ENCODE results near the gene C1orf159.
"Not testable (repeated sequence)": the region's sequence is repeated elsewhere in the genome, so short reads cannot be mapped to it uniquely, and the experiment has no call there.

Gene C1orf159

DNA sequence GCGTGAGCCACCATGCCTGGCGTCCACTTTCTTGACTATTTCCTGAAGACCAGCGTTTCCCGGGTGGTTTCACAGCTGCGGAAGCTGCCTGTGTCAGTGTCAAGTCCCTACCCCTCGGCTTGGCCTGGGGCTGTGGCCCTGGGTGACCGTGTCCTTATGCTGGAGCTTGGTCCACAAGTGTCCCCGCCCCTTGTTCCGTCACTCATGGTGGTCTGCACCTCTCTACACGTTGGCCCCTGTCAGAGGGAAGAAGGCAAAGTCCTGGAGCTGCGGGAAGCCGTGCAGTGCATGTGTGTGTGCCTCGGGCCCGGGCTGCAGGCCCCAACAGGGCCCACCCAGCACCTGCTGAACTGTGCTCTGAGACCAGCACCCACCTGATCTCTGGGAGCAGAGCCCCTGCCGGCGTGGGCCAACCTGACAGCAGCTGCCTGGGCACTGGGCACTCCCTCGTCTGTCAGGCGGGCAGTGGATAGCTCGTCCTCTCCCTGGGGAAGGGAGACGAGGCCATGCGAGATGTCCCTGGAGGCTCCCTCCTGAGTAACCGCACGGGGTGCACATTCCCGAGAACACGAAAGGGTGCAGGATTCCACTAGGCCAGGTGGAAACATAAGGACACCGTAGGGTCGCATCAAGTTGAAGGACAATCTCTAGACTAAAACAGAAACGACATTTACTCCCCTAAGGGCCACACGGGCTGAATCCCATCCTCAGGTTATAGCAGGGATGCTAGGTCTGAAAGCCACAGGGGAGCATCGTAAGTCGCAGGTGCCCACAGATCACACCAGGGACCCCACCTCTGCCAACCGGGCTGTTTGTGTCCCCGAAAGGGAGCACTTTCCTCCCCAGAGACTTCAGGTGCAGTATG lies 2.4 kb upstream of the C1orf159 start:
- no peak for DNase-seq (ENCODE audit: low read depth)

DNA sequence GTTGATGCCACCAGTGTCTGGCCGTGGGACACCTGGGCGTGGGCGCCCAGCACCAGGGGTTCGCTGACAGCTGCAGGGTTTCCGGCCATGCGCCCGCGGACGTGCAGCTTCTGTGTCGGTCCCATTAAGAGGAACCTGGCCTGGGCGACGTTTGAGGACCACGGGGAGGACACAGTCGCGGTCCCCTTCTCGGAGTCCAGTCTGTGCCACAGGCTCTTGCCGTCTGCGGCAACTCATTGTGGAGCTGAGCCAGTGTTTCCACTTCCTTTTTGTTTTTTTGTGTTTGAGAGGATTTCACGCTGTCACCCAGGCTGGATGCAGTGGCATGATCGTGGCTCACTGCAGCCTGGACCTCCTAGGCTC lies 1.6 kb upstream of the C1orf159 start:
- no peak for DNase-seq (ENCODE audit: low read depth)

DNA sequence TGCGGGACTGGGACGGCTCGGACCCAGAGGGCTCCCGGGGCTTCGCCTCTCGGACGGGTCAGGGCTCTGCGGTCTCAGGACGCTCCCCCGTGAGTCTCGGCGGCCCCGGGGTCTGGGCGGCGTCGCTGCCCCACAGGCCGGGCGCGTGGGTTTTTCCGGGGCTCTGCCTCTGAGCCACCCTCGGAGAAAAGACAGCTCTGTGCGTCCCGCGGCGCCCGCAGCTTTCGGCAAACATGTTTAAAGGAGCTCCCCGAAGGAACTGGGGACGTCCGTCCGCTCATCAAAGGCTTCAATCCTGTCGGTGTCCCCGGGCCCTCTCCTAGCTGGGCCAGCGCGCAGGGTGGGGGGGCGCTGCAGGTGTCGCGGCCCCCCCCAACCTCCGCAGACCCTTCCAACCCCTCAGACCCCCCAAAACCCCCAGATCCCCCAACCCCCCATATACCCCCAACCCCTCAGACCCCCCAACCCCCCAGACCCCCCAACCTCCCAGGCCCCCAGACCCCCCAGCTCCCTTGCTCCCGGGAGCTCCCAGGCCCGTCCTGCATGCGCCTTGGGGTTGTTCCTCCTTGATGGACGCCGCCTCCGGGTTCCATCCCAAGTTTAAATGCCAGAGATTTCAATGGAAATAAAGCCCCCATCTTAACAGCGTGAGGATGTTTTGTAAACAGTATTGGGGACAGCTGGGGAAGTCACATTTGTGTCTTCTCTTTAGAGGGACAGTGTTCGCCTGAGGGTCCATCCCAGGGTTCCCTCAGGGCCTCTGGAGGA lies 996 bp upstream of the C1orf159 start:
- DNase-seq (ENCODE audit: low read depth), result no peak

DNA sequence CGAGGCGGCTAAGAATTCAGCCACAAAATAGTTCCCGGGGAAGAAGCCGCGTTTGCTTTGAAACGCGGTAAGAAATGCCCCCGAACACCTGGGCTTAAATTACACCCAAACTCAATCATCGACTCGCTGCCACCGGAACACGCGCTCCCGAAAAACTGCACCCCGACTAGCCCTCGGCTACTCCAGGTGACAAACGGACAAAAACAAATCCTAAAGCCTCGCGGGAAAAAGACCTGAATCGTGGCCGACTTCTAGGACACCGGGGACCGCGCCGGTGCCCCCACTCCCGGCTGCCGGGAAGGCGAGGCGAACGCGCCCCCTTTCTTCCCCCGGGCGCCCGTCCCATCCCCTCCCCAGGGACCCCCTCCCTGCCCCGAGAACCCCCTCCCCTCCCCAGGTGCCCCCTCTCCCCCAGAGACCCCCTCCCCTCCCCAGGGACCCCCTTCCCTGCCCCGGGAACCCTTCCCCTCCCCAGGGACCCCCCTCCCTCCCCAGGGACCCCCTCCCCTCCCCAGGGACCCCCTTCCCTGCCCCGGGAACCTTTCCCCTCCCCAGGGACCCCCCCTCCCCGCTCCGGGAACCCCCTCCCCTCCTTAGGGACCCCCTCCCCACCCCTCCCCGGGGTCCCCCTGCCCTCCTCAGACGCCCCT lies 628 bp downstream of the C1orf159 start:
- no peak for DNase-seq (ENCODE audit: low read depth)

DNA sequence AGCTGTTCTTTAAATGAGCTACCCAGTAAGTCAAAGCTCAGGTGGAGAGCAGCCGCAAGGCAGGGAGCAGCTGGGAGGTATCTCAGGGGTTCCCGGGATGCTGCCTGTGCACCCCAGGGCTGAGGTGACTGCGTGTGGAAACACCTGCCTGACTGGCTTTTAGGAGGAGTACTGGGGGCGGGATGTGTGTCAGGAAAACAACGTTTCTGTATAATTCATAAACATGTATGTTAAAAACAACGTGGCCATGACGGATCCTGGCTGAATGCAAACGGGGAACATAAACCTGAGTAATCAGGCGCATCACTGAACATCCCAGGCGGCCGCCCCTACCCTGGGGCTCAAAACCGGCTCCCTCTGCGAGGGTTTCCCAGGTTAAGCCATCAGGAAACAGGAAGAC lies 1.5 kb downstream of the C1orf159 start:
- DNase-seq (ENCODE audit: low read depth), result no peak

DNA sequence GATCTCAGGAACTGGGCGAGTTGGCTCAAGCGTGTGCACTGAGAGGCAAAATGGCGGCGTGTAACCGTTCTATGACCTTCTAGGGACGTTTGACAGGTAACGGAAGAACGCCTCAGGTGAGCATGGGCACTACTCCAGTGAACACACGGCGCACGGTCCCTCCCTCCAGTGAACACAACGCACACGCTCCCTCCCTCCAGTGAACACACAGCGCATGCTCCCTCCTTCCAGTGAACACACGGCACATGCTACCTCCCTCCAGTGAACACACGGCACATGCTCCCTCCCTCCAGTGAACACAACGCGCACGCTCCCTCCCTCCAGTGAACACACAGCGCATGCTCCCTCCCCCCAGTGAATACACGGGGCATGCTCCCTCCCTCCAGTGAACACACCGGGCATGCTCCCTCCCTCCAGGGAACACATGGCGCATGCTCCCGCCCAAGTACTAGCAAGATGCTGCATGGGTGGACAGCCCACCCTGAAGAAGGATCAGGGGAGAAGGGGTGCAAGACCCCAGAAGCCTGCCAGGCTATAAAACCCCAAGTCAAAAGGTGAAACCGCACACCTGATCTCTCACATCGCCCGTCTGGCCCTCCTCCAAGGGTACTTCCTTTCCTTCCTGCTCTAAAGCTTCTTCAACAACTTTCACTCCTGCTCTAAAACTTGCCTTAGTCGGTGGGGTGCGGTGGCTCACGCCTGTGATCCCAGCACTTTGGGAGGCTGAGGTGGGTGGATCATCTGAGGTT lies 3.5 kb downstream of the C1orf159 start:
- no peak for DNase-seq (ENCODE audit: low read depth)

DNA sequence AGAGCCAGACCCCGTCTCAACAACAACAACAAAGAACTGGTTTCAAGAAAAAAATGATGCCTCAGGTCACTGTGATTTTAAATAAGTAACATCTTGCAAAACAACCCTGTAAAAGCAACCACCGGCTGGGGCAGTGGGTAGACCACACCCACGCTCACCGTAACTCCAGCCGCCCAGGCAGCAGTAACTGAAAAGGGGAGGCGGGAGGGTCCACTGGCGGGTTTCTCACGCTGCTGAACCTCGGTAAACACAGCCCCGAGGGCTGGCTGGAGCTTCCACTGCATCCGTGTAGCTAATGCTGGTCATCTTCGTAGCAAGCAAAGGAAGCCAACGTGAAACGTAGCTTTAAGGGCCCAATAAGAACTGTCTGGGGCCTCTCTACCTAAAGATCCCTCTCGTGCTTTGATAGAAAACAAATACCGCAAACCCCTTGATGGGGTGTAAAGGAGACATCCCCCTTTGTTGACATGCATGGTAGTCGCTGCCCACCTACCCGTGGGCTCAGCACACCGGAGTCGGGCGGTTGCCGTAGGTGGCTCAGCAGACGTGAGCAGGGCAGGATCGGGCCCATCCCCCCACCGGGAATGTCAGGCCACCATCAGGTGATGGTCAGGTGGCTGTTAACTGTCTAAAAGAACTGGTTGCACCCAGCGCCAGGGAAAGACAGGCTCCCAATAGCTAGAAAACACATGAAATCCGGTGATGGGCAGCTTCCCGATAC lies 4.2 kb downstream of the C1orf159 start:
- no peak for DNase-seq (ENCODE audit: low read depth)

DNA sequence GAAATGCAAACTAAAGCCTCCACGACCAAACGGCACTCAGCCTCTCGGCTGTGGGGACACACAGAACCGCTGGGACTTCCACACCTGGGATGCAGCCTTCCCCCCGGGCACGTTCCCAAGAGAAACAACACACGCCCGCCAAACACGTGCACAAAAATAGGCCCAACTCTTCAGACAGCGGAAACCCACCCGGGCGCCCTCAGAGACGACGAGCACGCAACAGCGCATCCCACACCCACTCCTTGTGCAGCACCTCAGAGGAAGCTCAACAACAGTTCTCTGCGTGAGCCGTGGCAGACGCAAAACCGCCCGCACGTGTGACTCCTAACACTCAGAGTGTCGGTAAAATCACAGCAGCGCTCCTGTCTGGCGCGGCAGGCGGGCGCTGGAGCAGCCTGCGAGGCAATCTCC lies 5.3 kb downstream of the C1orf159 start:
- DNase-seq (ENCODE audit: low read depth), result no peak

DNA sequence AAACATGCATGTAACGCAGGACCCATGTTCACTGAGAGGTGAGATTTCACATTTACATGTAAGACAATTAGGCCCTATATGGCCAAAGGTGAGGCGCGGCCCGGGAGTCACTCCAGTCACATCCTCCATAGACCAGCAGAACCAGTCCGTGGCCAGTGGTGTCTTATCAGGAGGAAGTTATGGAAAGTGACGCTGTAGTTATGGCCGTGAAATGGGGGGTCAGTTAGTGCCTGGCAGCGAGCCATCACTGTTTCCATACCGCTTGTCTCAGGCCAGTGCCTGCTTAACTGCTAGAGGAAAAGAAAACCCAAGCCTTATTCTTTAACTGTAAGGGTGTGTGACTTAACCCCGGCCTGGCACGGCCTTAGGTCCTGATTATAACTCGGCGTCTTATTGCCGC lies 6.1 kb downstream of the C1orf159 start:
- DNase-seq (ENCODE audit: low read depth), result no peak

DNA sequence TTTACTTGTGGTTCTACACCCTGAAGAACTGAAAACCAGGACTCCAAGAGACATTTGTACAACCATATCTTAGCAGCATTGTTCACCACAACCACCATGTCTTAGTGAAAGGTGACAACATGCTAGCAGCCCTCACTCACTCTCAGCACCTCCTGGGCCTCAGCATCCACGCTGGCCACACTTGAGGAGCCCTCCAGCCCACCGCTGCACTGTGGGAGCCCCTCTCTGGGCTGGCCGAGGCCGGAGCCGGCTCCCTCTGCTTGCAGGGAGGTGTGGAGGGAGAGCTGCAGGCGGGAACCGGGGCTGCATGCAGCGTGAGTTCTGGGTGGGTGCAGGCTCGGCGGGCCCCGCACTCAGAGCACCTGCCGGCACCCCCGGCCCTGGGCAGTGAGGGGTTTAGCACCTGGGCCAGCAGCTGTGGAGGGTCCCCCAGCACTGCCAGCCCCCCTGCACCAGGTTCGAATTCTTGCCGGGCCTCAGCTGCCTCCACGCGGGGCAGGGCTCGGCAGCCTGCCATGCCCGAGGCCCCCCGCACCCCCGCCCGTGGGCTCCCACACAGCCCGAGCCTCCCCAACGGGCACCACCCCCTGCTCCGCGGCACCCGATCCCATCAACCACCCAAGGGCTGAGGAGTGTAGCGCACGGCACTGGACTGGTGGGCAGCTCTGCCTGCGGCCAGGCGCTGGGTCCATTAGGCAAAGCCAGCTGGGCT lies 9.2 kb downstream of the C1orf159 start:
- DNase-seq (ENCODE audit: low read depth), result no peak

DNA sequence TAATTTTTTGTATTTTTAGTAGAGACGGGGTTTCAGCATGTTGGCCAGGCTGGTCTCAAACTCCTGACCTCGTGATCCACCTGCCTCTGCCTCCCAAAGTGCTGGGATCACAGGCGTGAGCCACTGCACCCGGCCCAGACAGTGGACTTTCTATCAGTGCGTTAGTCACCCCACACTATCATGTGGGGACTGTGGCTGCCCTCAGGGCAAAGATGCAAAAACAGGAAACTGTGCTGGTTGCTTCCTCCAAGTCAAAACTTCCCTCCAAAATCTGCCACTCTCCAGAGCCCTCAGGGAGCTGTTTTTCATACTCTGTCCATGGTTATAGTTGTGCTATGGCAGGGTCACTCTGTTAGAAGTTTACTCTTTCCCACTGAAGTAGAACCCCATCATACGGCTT lies 11.7 kb downstream of the C1orf159 start:
- DNase-seq (ENCODE audit: low read depth), result not testable (repeated sequence)

DNA sequence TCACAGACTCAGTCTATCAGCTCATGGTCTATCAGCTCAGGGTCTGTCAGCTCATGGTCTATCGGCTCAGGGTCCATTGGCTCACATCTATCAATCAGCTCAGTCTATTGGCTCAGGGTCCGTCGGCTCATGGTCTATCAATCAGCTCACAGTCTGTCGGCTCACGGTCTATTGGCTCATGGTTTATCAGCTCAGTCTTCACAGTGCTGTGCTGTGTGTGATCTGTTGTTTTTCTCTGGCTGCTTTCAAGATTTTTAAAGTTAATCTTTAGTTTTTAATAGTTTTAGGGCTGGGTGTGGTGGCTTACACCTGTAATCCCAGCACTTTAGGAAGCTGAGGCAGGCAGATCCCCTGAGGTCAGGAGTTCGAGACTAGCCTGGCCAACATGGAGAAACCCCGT lies 14.4 kb downstream of the C1orf159 start:
- DNase-seq (ENCODE audit: low read depth), result no peak

DNA sequence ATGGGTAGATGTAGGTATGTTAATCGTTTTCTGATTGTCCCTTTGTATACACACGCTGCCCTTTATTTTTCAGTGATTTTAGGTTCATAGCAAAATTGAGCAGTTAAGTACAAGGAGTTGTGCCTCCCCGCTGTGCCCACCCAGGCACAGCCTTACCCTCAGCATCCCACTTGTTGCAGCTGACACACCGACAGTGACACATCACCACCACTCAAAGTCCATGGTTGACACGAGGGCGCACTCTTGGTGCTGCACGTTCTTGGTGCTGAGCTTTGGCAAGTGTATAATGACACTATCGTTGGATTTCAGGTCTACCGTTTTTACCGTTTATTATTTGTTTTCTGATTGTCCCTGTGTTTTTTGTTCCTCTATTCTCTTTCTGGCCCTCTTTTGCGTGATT lies 15.6 kb downstream of the C1orf159 start:
- DNase-seq (ENCODE audit: low read depth), result no peak

DNA sequence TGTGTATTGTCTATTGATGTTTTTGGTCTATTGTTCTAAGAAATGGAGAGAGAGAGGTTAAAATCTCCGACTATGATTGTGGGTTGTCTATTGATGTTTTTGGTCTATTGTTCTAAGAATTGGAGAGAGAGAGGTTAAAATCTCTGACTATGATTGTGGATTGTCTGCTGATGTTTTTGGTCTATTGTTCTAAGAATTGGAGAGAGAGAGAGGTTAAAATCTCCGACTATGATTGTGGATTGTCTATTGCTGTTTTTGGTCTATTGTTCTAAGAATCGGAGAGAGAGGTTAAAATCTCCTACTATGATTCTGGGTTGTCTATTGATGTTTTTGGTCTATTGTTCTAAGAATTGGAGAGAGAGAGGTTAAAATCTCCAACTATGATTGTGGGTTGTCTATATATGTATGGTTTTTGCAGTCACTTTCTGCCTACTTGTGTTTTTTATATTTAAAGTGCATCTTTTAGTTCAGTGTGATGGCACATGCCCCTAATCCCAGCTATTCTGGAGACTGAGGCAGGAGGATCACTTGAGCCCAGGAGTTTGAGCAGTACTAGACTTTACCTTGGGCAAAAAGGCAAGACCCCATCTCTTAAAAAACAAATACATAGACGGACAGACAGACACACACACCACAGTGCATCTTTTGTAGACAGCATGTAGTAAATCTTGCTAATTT lies 16.2 kb downstream of the C1orf159 start:
- no peak for DNase-seq (ENCODE audit: low read depth)

DNA sequence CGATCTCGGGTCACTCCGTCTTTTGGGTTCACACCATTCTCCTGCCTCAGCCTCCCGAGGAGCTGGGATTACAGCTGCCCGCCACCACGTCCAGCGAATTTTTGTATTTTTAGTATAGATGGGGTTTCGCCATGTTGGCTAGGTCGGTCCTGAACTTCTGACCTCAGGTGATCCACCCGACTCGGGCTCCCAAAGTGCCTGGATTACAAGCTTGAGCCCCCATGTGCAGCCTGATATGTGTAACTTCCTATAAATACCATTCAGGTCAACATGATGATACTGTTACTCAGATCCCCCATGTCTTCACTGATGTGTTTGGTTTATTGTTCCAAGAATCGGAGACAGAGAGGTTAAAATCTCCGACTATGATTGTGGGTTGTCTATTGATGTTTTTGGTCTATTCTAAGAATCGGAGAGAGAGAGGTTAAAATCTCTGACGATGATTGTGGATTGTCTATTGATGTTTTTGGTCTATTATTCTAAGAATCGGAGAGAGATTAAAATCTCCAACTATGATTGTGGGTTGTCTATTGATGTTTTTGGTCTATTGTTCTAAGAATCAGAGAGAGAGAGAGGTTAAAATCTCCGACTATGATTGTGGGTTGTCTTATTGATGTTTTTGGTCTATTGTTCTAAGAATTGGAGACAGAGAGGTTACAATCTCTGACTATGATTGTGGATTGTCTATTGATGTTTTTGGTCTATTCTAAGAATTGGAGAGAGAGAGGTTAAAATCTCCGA lies 17.0 kb downstream of the C1orf159 start:
- DNase-seq (ENCODE audit: low read depth), result no peak

DNA sequence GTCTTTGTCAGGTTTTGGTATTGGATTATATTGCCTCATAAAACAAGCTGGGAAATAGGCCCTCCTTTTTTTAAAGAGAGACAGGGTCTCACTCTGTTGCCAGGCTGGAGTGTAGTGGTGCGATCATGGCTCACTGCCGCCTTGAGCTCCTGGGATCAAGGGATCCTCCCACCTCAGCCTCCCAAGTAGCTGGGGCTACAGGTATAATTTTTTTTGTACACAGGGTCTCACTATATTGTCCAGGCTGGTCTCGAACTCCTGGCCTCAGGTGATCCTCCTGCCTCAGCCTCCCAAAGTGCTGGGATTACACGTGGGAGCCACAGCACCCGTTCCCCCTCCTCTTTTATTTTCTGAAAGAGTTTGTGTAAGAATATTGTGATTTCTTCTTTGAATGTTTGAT lies 19.8 kb downstream of the C1orf159 start:
- DNase-seq (ENCODE audit: low read depth), result not testable (repeated sequence)

DNA sequence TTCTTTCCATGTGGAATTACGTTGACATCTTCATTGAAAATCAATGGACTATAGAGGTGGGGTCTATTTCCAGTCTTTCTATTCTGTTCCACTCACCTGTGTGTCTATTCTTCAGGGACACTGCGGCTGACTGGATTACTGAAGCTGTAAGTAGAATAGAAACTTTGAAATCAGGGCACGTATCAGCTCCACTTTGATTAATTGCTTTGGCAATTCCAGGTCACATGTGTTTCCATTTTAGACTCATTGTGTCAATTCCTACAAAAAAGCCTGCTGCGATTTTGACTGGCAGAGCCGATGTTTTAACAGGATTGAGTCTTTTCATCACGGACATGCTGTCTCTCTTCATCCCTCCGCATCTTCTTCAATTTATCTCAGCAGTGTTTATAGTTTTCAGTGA lies 20.9 kb downstream of the C1orf159 start:
- DNase-seq (ENCODE audit: low read depth), result no peak

DNA sequence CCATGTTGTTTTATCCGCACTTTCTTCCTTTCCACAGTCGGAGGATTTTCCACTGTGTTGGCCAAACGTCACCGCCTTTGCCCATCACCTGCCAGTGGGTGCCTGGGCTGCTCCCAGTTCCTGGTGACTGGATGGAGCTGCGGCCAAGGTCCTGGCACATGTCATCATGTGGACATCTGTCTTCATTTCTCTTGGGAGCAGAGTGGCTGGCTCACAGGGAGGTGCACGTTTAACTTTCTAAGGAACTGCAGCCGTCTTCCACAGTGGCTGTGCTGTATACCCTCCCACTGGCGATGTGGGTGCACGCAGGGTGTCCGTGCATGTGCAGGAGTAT lies 22.3 kb downstream of the C1orf159 start:
- no peak for DNase-seq (ENCODE audit: low read depth)

DNA sequence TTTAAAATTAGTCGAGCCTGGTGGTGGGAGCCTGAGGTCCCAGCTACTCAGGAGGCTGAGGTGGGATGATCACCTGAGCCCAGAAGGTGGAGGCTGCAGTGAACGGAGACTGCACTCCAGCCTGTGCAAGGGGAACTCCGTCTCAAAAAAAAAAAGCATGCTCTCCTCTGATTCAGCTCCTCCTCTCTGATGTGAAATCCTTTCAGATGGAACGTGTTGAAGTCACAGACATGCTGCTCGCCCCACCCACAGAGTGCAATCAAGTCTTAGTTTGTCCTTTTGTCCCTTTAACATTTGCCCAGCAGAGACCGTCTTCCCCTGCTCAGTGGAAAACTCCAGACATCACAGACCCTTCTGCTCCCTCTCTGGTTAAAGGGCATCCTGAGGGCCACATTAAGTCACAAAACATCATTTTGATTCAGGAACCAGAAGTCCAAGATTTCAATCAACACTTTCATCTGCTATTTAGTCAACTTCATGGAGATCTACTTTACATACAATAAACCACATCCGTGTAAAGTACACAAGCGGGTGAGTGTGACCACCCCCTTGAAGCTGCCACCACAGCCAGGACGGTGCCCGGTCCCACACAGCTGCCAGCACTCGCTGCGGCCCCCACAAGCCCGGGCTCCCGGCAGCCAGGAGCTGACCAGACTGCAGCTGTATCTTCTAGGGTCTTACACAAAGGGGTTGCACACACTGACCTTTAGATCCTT lies 22.8 kb downstream of the C1orf159 start:
- no peak for DNase-seq (ENCODE audit: low read depth)

Data from GM04504 (cell line).